Measurements from ENCODE around the gene ICAM2. TPM values are rescaled to one million over a fixed set of nuclear protein-coding genes. Genes with fewer than 3 reads are reported as not detected.

ICAM2 gene
- total RNA-seq, 4 donors from 2014 or later, result 2.1 to 25.6 (median 9.7) TPM

GRCh38 chr17:63956296-63956920, 64.0 kb downstream of the ICAM2 start:
- no peaks in the 10 kb centered on the region for H3K9me3 ChIP-seq
- DNase-seq, result no peak
- no peak overlapping the region for H3K27ac ChIP-seq
- peaks cover 0 to 11% (median 4%) of the 10 kb centered on the region in 4 donors for H3K4me1 ChIP-seq
- H3K27me3 ChIP-seq, result no peaks in the 10 kb centered on the region
- TF ChIP-seq POLR2A (IDR thresholded peaks at IDR 0.05), result no peak
- TF ChIP-seq CTCF (IDR thresholded peaks at IDR 0.05), result no peak
- H3K36me3 ChIP-seq, result no peaks in the 10 kb centered on the region
- H3K4me3 ChIP-seq, result no peak overlapping the region

DNA sequence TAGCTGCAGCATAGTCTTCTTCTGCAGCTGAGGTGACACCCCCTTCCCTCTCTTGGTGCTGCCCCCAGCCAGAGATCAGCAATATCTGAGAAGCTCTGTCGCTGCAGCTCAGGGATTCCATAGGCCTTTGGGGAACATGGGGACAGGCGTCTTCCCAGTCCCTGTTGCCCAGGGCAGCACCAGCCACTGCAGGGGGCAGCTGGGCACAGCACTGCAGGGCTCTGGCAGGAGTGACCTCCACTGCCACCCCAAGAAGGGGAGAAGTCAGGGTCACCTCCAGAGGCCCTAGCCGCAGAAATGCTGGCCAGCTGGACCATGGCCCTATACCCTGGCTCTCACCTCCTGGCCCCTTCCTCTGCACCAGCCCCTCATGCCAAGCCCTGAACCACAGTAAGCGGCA, 64.6 kb downstream of the ICAM2 start:
- no peak for DNase-seq
- no peak overlapping the region for H3K27ac ChIP-seq
- no peak overlapping the region for H3K4me3 ChIP-seq
- no peaks in the 10 kb centered on the region for H3K9me3 ChIP-seq
- no peak for TF ChIP-seq CTCF (IDR thresholded peaks at IDR 0.05)
- TF ChIP-seq POLR2A (IDR thresholded peaks at IDR 0.05), result no peak
- no peaks in the 10 kb centered on the region for H3K27me3 ChIP-seq
- H3K4me1 ChIP-seq, result peaks cover 0 to 11% (median 2%) of the 10 kb centered on the region in 4 donors
- H3K36me3 ChIP-seq, result no peaks in the 10 kb centered on the region

DNA sequence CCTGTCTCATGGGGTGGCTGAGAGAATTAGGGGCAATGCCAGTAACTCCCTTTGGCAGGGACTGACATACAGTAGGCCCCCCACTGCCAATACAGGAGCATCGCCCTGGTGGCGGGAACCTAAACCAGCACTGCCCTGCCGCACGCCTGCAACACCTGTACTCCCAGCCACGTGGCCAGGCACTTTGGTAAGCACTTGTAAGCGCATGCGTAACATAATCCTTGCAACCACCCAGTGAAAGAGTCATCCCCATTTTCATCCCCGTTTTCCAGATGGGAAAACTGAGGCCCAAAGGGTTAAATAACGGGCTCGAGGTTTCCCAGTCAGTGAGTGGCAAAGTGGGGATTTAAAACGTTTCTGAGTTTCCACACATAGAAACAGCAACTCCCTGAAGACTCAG, 65.2 kb downstream of the ICAM2 start:
- no peaks in the 10 kb centered on the region for H3K27me3 ChIP-seq
- no peaks in the 10 kb centered on the region for H3K36me3 ChIP-seq

GRCh38 chr17:63954402-63955063, 65.9 kb downstream of the ICAM2 start:
- H3K4me3 ChIP-seq, result no peak overlapping the region
- peak in 2 of 3 donors; percentile 78 to 79 for DNase-seq

More for the DNA sequence above, 65.2 kb downstream of the ICAM2 start:
- H3K4me1 ChIP-seq, result peaks cover 0 to 11% (median 2%) of the 10 kb centered on the region in 4 donors
- no peak for TF ChIP-seq POLR2A (IDR thresholded peaks at IDR 0.05)
- no peak for TF ChIP-seq CTCF (IDR thresholded peaks at IDR 0.05)
- no peak overlapping the region for H3K4me3 ChIP-seq
- no peak overlapping the region for H3K27ac ChIP-seq
- no peak for DNase-seq
- no peaks in the 10 kb centered on the region for H3K9me3 ChIP-seq

More at GRCh38 chr17:63954402-63955063, 65.9 kb downstream of the ICAM2 start:
- Histone ChIP-seq H3K4me1 (peaks cover 0 to 11% (median 2%) of the 10 kb centered on the region in 4 donors), H3K27ac (peak overlapping the region in 1 of 4 donors; percentile 68), H3K9me3 (no peaks in the 10 kb centered on the region), H3K36me3 (no peaks in the 10 kb centered on the region), H3K27me3 (no peaks in the 10 kb centered on the region)
- no peak for TF ChIP-seq POLR2A (IDR thresholded peaks at IDR 0.05)

Other genes starting within 250 kb of the ICAM2 start
- 10 to 100 TPM; 79.8 to 91.8 (median 89.1) TPM for gene CCDC47, start 247.0 kb downstream of the ICAM2 start, total RNA-seq
- gene DDX42, start 246.5 kb downstream of the ICAM2 start, total RNA-seq, result 100 to 1,000 TPM in 3 of 4 donors, 10 to 100 TPM in 1; 78.5 to 334 (median 148) TPM
- 100 to 1,000 TPM in 1 of 4 donors, 10 to 100 TPM in 3; 61.1 to 126 (median 67.3) TPM for gene PSMC5, start 193.2 kb downstream of the ICAM2 start, total RNA-seq
- gene FTSJ3, start 193.0 kb downstream of the ICAM2 start, total RNA-seq, result 100 to 1,000 TPM in 1 of 4 donors, 10 to 100 TPM in 3; 19.6 to 133 (median 51.6) TPM
- gene SMARCD2, start 177.9 kb downstream of the ICAM2 start, total RNA-seq, result 100 to 1,000 TPM; 124 to 193 (median 151) TPM
- gene CSH2, start 147.0 kb downstream of the ICAM2 start, total RNA-seq, result not detected
- not detected for gene GH2, start 138.7 kb downstream of the ICAM2 start, total RNA-seq
- not detected for gene CSH1, start 124.1 kb downstream of the ICAM2 start, total RNA-seq
- gene CSHL1, start 109.4 kb downstream of the ICAM2 start, total RNA-seq, result not detected
- not detected for gene GH1, start 101.8 kb downstream of the ICAM2 start, total RNA-seq
- 10 to 100 TPM in 1 of 4 donors, 1 to 10 TPM in 2, not detected in 1; 2.4 to 44.6 (median 4.4) TPM for gene CD79B, start 88.3 kb downstream of the ICAM2 start, total RNA-seq
- under 1 TPM in 1 of 4 donors, not detected in 3; 0.83 TPM for gene SCN4A, start 47.7 kb downstream of the ICAM2 start, total RNA-seq
- under 1 TPM in 1 of 4 donors, not detected in 3; 0.27 TPM for gene PRR29, start 22.3 kb downstream of the ICAM2 start, total RNA-seq
- gene ERN1, start 109.5 kb upstream of the ICAM2 start, total RNA-seq, result 10 to 100 TPM; 17.2 to 30.0 (median 24.0) TPM
- gene TEX2, start 242.6 kb upstream of the ICAM2 start, total RNA-seq, result 10 to 100 TPM; 26.8 to 51.7 (median 44.9) TPM

Data from Peyer's patch (tissue), 4 donors.